H1 (cell line): Measurements from ENCODE around the gene HOOK1. TPM values are rescaled to one million over a fixed set of nuclear protein-coding genes. Genes with fewer than 3 reads are reported as not detected.

Source experiments
- SP4 ChIP-seq: IDR thresholded peaks from 2 replicates; pipeline ENCODE4 v1.6.1; 2012; ENCODE audit warnings: low read length, inconsistent platforms
- polyA plus RNA-seq, 7 experiments: library from polyadenylated mRNA; depleted of rRNA in 3 of 7; stranded (reverse) in 5 of 7; unstranded in 2 of 7; fragments of >200 nt in 5 of 7; fragments of 200-250 nt in 2 of 7; gene quantifications; 1 replicate in 5 of 7; 2 replicates in 1 of 7; 4 replicates in 1 of 7; pipeline versions ENCODE4 v1.2.1 to v1.2.3, GENCODE V29; 2011 to 2013; ENCODE audit warnings: missing spikeins in 2 of 7, mixed read lengths in 2 of 7
- total RNA-seq: library from RNA; stranded (reverse); fragmentation: NEBNext Ultra II Directional; extraction: Animal tissue kit (Norgen Biotek cat#: 25700); gene quantifications from 2 replicates; pipeline ENCODE4 v1.2.1, GENCODE V29; 2021

The HOOK1 gene
- total and polyA plus RNA-seq, 2 of the 8 experiments (the other 6 are each of a cell fraction or from before 2014, with no cell fraction given), result 5.6 to 34.5 TPM

- no peak for TF ChIP-seq SP4
Observed at GRCh38 chr1:59846895-59847282, 32.1 kb downstream of the HOOK1 start (continued).
